Measurements from ENCODE around the gene DTNB. TPM values are rescaled to one million over a fixed set of nuclear protein-coding genes. Genes with fewer than 3 reads are reported as not detected.
"Not testable (repeated sequence)": the region's sequence is repeated elsewhere in the genome, so short reads cannot be mapped to it uniquely, and the experiment has no call there.

Gene DTNB
- total RNA-seq, 1 experiment from 2014 or later = 26.3 TPM

- Mint-ChIP-seq H3K27me3 (ENCODE audit: insufficient read depth, unreplicated experiment) (no peaks in the 10 kb centered on the region), H3K4me3 (ENCODE audit: unreplicated experiment) (no peak overlapping the region), H3K36me3 (ENCODE audit: insufficient read depth, unreplicated experiment) (no peaks in the 10 kb centered on the region), H3K9me3 (ENCODE audit: unreplicated experiment) (no peaks in the 10 kb centered on the region), H3K27ac (ENCODE audit: low read depth, unreplicated experiment) (no peak overlapping the region), H3K4me1 (ENCODE audit: insufficient read depth, unreplicated experiment) (peaks cover 6% of the 10 kb centered on the region)
- CTCF ChIA-PET = interaction anchor here (0.7 kb wide), 1 partner anchor 35 kb away, joined by 4 read pairs; no protein-coding TSS in a partner anchor
- no TSS peak for BruUV-seq (replicated peaks)
- POLR2A ChIA-PET = interaction anchor here (0.6 to 1.2 kb wide), 2 partner anchors 13 to 30 kb away, joined by 3 to 4 read pairs; no protein-coding TSS in a partner anchor
- no peak for DNase-seq (ENCODE audit: unreplicated experiment)
- intact Hi-C loops (cut with micrococcal nuclease) = no loop called here
- TF ChIP-seq CTCF (IDR thresholded peaks at IDR 0.05; ENCODE audit: unreplicated experiment) = no peak
Measured at GRCh38 chr2:25642298-25642697, 31.1 kb downstream of the DTNB start.

DNA sequence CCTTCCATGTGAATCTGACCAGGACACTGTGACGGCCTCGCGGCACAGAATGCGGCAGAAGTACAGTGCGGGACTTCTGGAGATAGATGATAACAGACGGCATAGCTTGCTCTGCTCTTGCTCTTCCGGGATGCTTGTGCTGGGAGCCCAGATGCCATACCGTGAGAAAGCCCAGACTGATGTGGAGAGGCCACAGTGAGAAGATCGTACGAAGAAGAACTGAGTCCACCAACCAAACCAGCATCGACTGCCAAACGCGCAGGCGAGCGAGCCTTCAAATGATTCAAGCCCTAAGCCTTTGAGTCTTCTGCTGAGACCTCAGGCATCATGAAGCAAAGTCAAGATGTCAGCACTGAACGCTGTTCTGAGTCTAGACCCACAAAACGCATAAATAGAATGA lies 33.7 kb downstream of the DTNB start:
- intact Hi-C loops (cut with micrococcal nuclease) = no loop called here
- Mint-ChIP-seq H3K36me3 (ENCODE audit: insufficient read depth, unreplicated experiment) (no peaks in the 10 kb centered on the region), H3K4me3 (ENCODE audit: unreplicated experiment) (no peak overlapping the region), H3K9me3 (ENCODE audit: unreplicated experiment) (no peaks in the 10 kb centered on the region), H3K27me3 (ENCODE audit: insufficient read depth, unreplicated experiment) (no peaks in the 10 kb centered on the region), H3K27ac (ENCODE audit: low read depth, unreplicated experiment) (no peak overlapping the region), H3K4me1 (ENCODE audit: insufficient read depth, unreplicated experiment) (peaks cover 6% of the 10 kb centered on the region)
- CTCF ChIA-PET = no interaction called here
- DNase-seq (ENCODE audit: unreplicated experiment) = no peak
- POLR2A ChIA-PET = interaction anchor here (1.3 kb wide), 1 partner anchor 27 kb away, joined by 3 read pairs; no protein-coding TSS in a partner anchor
- TF ChIP-seq CTCF (IDR thresholded peaks at IDR 0.05; ENCODE audit: unreplicated experiment) = no peak
- no TSS peak for BruUV-seq (replicated peaks)

DNA sequence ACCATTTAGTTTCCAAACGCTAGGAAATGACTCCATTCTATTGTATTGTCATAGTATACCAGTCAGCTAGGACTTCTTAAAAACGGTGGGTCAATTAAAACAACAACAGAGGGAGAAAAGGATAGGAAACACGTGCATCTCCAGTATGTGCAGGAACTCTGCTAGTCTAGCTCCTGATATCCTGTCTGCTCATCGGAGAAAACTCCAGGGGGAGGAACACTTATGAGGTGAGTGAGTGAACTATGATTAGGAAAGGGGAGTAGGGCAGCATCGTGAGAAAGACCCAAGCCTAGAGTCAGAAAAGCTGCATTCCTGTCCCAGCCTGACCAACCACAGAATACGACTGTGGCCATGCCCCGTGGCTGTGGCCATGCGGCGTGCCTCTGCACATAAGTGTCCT lies 34.2 kb downstream of the DTNB start:
- Mint-ChIP-seq H3K27ac (ENCODE audit: low read depth, unreplicated experiment) (no peak overlapping the region), H3K27me3 (ENCODE audit: insufficient read depth, unreplicated experiment) (no peaks in the 10 kb centered on the region), H3K4me1 (ENCODE audit: insufficient read depth, unreplicated experiment) (peaks cover 3% of the 10 kb centered on the region), H3K4me3 (ENCODE audit: unreplicated experiment) (no peak overlapping the region), H3K9me3 (ENCODE audit: unreplicated experiment) (no peaks in the 10 kb centered on the region), H3K36me3 (ENCODE audit: insufficient read depth, unreplicated experiment) (no peaks in the 10 kb centered on the region)
- intact Hi-C loops (cut with micrococcal nuclease) = no loop called here
- DNase-seq (ENCODE audit: unreplicated experiment) = no peak
- CTCF ChIA-PET = no interaction called here
- POLR2A ChIA-PET = interaction anchor here (0.7 to 1.4 kb wide), 5 partner anchors 14 to 34 kb away, joined by 3 to 4 read pairs (median 3); partner anchors contain the start of gene DTNB
- no TSS peak for BruUV-seq (replicated peaks)
- TF ChIP-seq CTCF (IDR thresholded peaks at IDR 0.05; ENCODE audit: unreplicated experiment) = no peak

DNA sequence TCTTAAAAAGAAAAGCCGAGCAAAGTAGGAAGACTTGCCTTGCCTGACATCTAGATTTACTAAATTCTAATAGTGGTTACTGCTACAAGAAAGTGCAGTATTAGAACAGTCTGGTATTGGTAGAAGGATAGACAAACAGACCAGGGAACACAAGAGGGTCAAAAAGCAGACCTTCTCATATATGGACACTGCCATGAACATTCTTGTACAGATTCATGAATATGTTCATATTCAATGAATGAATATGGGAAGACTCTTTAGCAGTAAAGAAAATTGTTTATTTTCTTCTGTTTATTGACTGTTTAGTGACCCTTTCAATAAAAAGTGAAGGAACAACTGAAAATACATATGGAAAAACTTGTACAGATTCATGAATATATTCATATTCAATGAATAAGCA lies 37.6 kb downstream of the DTNB start:
- Mint-ChIP-seq H3K4me3 (ENCODE audit: unreplicated experiment) (no peak overlapping the region), H3K4me1 (ENCODE audit: insufficient read depth, unreplicated experiment) (no peaks in the 10 kb centered on the region), H3K27me3 (ENCODE audit: insufficient read depth, unreplicated experiment) (no peaks in the 10 kb centered on the region), H3K9me3 (ENCODE audit: unreplicated experiment) (no peaks in the 10 kb centered on the region), H3K36me3 (ENCODE audit: insufficient read depth, unreplicated experiment) (no peaks in the 10 kb centered on the region), H3K27ac (ENCODE audit: low read depth, unreplicated experiment) (no peak overlapping the region)
- no peak for TF ChIP-seq CTCF (IDR thresholded peaks at IDR 0.05; ENCODE audit: unreplicated experiment)
- intact Hi-C loops (cut with micrococcal nuclease) = no loop called here
- CTCF ChIA-PET = no interaction called here
- BruUV-seq (replicated peaks) = no TSS peak
- no peak for DNase-seq (ENCODE audit: unreplicated experiment)
- POLR2A ChIA-PET = no interaction called here

DNA sequence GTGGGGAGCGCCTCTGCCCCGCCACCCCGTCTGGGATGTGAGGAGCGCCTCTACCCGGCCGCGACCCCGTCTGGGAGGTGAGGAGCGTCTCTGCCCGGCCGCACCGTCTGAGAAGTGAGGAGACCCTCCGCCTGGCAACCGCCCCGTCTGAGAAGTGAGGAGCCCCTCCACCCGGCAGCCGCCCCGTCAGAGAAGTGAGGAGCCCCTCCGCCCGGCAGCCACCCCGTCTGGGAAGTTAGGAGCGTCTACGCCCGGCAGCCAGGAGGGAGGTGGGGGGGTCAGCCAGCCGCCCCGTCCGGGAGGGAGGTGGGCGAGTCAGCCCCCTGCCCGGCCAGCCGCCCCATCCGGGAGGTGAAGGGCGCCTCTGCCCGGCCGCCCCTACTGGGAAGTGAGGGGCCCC lies 39.6 kb downstream of the DTNB start:
- H3K27ac Mint-ChIP-seq (ENCODE audit: low read depth, unreplicated experiment); H3K9me3 Mint-ChIP-seq (ENCODE audit: unreplicated experiment); H3K4me3 Mint-ChIP-seq (ENCODE audit: unreplicated experiment); DNase-seq (ENCODE audit: unreplicated experiment); H3K27me3 Mint-ChIP-seq (ENCODE audit: insufficient read depth, unreplicated experiment); POLR2A ChIA-PET; CTCF ChIA-PET; BruUV-seq (replicated peaks); H3K4me1 Mint-ChIP-seq (ENCODE audit: insufficient read depth, unreplicated experiment); intact Hi-C loops (cut with micrococcal nuclease); H3K36me3 Mint-ChIP-seq (ENCODE audit: insufficient read depth, unreplicated experiment): not testable (repeated sequence)
